Panc1 (cell line): ENCODE results near the gene LRCH1.

Experiments used
- POLR2AphosphoS5 ChIP-seq: IDR thresholded peaks from 2 replicates; pipeline ENCODE4 v1.6.1; 2012; ENCODE audit warnings: mild to moderate bottlenecking, low read depth, low read length, moderate library complexity
- REST ChIP-seq, 2 experiments: IDR thresholded peaks; 2 replicates each; pipeline ENCODE4 v1.6.1; 2011 to 2012; ENCODE audit warnings: low read depth in 2 of 2, control low read depth in 1 of 2, low read length in 1 of 2, mild to moderate bottlenecking in 1 of 2, moderate library complexity in 1 of 2; ENCODE audit not compliant: insufficient read depth in 1 of 2
- SIN3A ChIP-seq: IDR thresholded peaks from 2 replicates; pipeline ENCODE4 v1.6.1; 2012; ENCODE audit warnings: low read depth, mild to moderate bottlenecking, low read length, moderate library complexity, borderline replicate concordance; ENCODE audit not compliant: insufficient read depth
- TF ChIP-seq, protein P1 (sequence below): fragments of 450-650 bp; IDR thresholded peaks from 2 replicates; pipeline ENCODE4 v1.5.1; 2017; ENCODE audit warnings: mild to moderate bottlenecking

DNA sequence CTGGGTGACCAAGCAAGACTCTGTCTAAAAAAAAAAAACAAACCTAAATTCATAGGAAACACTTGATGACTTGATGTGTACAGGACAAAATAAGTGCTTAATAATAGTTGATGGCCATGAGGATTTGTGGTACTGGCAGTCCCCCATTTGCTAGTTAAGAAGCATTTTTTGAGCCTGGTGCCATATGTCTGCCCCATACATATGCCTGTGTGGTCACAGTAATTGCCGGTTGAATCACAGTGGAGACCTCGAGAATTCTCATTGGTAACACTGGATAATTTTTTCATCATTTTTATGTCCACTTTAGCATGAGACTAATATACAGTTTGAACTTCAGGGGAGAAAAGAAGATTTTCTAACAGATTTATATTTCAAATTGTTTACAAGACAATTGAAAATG lies 79.2 kb downstream of the LRCH1 start:
- TF ChIP-seq, protein P1, sequence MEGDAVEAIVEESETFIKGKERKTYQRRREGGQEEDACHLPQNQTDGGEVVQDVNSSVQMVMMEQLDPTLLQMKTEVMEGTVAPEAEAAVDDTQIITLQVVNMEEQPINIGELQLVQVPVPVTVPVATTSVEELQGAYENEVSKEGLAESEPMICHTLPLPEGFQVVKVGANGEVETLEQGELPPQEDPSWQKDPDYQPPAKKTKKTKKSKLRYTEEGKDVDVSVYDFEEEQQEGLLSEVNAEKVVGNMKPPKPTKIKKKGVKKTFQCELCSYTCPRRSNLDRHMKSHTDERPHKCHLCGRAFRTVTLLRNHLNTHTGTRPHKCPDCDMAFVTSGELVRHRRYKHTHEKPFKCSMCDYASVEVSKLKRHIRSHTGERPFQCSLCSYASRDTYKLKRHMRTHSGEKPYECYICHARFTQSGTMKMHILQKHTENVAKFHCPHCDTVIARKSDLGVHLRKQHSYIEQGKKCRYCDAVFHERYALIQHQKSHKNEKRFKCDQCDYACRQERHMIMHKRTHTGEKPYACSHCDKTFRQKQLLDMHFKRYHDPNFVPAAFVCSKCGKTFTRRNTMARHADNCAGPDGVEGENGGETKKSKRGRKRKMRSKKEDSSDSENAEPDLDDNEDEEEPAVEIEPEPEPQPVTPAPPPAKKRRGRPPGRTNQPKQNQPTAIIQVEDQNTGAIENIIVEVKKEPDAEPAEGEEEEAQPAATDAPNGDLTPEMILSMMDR = no peak
- TF ChIP-seq POLR2AphosphoS5 = no peak
- no peak for TF ChIP-seq REST (IDR thresholded peaks at IDR 0.05; ENCODE audit: insufficient read depth in 1 of 2, low read depth in 2 of 2, low read length in 1 of 2)
- no peak for TF ChIP-seq SIN3A
